HFF-Myc (cell line): Measurements from ENCODE around the gene FARP1.

ENCODE experiments used
- DNase-seq: peaks from one replicate; pipeline ENCODE4 v3.0.0-alpha.2; 2011; ENCODE audit warnings: low read depth; ENCODE audit errors: extremely low read depth
- H3K4me3 ChIP-seq: replicated peaks from 2 replicates; pipeline ENCODE4 v1.5.1; 2011; ENCODE audit warnings: low read depth, mild to moderate bottlenecking, control low read depth, low read length
- CTCF ChIP-seq: IDR thresholded peaks from 2 replicates; pipeline ENCODE4 v1.5.1; 2012; ENCODE audit warnings: mild to moderate bottlenecking, low read depth, low read length, control low read depth; ENCODE audit errors: missing control alignments

FARP1 gene

GRCh38 chr13:98326291-98326690, 183.4 kb downstream of the FARP1 start:
- TF ChIP-seq CTCF: no peak
- DNase-seq: no peak
- no peak overlapping the region for H3K4me3 ChIP-seq

- DNase-seq: no peak
- TF ChIP-seq CTCF: no peak
- no peak overlapping the region for H3K4me3 ChIP-seq
Observed at GRCh38 chr13:98327371-98328270, 184.7 kb downstream of the FARP1 start.

- H3K4me3 ChIP-seq: no peak overlapping the region
- TF ChIP-seq CTCF: no peak
- DNase-seq: no peak
Observed at GRCh38 chr13:98328511-98328910, 185.6 kb downstream of the FARP1 start.

- no peak overlapping the region for H3K4me3 ChIP-seq
- no peak for DNase-seq
- no peak for TF ChIP-seq CTCF
Observed at GRCh38 chr13:98332222-98332621, 189.3 kb downstream of the FARP1 start.

GRCh38 chr13:98332691-98333090, 189.8 kb downstream of the FARP1 start:
- TF ChIP-seq CTCF: no peak
- no peak overlapping the region for H3K4me3 ChIP-seq
- no peak for DNase-seq

GRCh38 chr13:98333486-98333885, 190.6 kb downstream of the FARP1 start:
- DNase-seq: no peak
- H3K4me3 ChIP-seq: no peak overlapping the region
- TF ChIP-seq CTCF: no peak
